Chondrocyte (in vitro differentiated cells): Measurements from ENCODE around the gene CTH. TPM values are rescaled to one million over a fixed set of nuclear protein-coding genes. Genes with fewer than 3 reads are reported as not detected.
"Not testable (repeated sequence)": the region's sequence is repeated elsewhere in the genome, so short reads cannot be mapped to it uniquely, and the experiment has no call there.

Source experiments
- DNase-seq: peaks from one replicate; pipeline ENCODE4 v3.0.0; 2021; ENCODE audit warnings: mixed read lengths, low spot score
- H3K27ac Mint-ChIP-seq: one replicate; pipeline ENCODE4 v1.8.0; 2021; ENCODE audit warnings: mild to moderate bottlenecking, moderate library complexity, mixed read lengths; ENCODE audit not compliant: unreplicated experiment
- H3K27me3 Mint-ChIP-seq: 2 replicates; pipeline ENCODE4 v1.8.0; 2021; ENCODE audit warnings: low read depth, mixed read lengths
- H3K36me3 Mint-ChIP-seq: 2 replicates; pipeline ENCODE4 v1.8.0; 2021; ENCODE audit warnings: low read depth, mixed read lengths
- H3K4me1 Mint-ChIP-seq: 2 replicates; pipeline ENCODE4 v1.8.0; 2021; ENCODE audit warnings: low read depth, mild to moderate bottlenecking, mixed read lengths
- H3K4me3 Mint-ChIP-seq: one replicate; pipeline ENCODE4 v1.8.0; 2021; ENCODE audit warnings: mild to moderate bottlenecking, moderate library complexity, mixed read lengths; ENCODE audit not compliant: unreplicated experiment
- H3K9me3 Mint-ChIP-seq: 2 replicates; pipeline ENCODE4 v1.8.0; 2021; ENCODE audit warnings: low read depth, mixed read lengths
- total RNA-seq: library from RNA; stranded (reverse); gene quantifications from 3 replicates; pipeline ENCODE4 v1.2.1, GENCODE V29; 2021
- TF ChIP-seq, protein P1 (sequence below): fragments of 200-600 bp; sonication (generic); IDR thresholded peaks from 2 replicates; pipeline ENCODE4 v1.5.0; 2021; ENCODE audit warnings: antibody characterized with exemption, mild to moderate bottlenecking, moderate library complexity

Gene CTH
- total RNA-seq, 1 donor from 2014 or later = 14.9 TPM

DNA sequence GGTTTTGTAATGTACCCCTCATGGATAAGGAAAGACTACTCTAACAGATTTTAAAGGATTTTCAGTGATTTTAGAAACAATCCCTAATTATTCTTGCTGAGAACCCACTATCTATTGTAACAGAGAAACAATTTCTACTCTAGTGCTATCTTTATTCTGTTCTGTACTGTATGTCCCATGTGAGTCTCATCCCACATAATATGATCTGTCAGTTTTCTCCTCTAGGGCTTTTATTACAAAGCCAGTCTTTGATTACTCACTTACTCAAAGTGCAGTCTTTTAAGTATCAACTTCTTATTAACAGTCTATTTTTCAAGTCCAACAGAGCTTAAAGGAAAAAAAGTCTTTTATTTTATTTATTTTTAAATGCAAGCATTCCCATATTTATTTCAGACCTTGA is 54.8 kb downstream of the CTH start:
- DNase-seq = no peak
- Mint-ChIP-seq H3K4me3 (no peak overlapping the region), H3K27me3 (peaks cover 4% of the 10 kb centered on the region), H3K36me3 (no peaks in the 10 kb centered on the region), H3K27ac (no peak overlapping the region), H3K9me3 (peaks cover 2% of the 10 kb centered on the region), H3K4me1 (no peaks in the 10 kb centered on the region)
- TF ChIP-seq, protein P1, sequence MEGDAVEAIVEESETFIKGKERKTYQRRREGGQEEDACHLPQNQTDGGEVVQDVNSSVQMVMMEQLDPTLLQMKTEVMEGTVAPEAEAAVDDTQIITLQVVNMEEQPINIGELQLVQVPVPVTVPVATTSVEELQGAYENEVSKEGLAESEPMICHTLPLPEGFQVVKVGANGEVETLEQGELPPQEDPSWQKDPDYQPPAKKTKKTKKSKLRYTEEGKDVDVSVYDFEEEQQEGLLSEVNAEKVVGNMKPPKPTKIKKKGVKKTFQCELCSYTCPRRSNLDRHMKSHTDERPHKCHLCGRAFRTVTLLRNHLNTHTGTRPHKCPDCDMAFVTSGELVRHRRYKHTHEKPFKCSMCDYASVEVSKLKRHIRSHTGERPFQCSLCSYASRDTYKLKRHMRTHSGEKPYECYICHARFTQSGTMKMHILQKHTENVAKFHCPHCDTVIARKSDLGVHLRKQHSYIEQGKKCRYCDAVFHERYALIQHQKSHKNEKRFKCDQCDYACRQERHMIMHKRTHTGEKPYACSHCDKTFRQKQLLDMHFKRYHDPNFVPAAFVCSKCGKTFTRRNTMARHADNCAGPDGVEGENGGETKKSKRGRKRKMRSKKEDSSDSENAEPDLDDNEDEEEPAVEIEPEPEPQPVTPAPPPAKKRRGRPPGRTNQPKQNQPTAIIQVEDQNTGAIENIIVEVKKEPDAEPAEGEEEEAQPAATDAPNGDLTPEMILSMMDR = no peak

DNA sequence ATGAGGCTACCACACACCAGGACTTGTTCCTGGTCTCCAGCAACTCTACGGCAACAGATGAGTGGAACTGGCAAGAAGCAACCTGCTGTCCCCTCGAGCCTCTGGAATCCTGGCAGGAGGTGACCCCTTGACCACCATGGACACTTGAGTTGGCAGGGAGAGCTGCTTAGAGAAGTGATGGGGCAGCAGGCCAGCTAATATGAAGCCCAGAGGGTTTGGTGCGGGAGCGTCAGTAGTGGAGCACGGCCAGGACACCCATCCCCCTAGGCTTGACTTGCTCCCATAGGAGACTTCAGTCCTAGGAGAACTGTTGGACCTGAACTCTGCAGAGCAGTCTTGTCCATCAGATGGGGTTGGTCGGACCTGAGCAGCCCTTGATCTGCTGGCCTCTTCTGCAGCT is 56.5 kb downstream of the CTH start:
- TF ChIP-seq, protein P1 = no peak
- Mint-ChIP-seq H3K27me3 (peaks cover 11% of the 10 kb centered on the region), H3K9me3 (peaks cover 2% of the 10 kb centered on the region), H3K4me3 (no peak overlapping the region), H3K4me1 (no peaks in the 10 kb centered on the region), H3K27ac (no peak overlapping the region), H3K36me3 (no peaks in the 10 kb centered on the region)
- no peak for DNase-seq

DNA sequence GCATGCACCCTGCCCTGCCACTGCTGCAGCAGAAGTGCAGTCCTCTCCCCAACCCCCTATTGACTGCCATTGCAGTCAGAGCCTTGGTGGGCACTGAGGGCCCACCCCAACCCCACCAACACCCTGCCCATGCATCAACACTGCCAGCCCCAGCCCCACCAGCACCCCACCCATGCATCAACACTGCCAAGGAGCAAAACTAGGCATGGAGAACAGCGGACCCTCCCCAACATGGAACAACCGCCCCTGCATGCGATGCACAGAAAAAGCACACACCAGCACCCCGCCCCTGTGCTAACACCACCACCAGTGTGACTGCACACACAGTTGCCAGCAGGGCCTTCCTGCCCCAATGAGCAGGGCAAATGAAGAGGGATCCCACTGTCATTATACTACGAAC is 57.1 kb downstream of the CTH start:
- Mint-ChIP-seq H3K4me1 (no peaks in the 10 kb centered on the region), H3K4me3 (no peak overlapping the region), H3K27ac (no peak overlapping the region), H3K9me3 (peaks cover 2% of the 10 kb centered on the region), H3K36me3 (no peaks in the 10 kb centered on the region), H3K27me3 (peaks cover 14% of the 10 kb centered on the region)
- no peak for DNase-seq
- TF ChIP-seq, protein P1 = no peak

DNA sequence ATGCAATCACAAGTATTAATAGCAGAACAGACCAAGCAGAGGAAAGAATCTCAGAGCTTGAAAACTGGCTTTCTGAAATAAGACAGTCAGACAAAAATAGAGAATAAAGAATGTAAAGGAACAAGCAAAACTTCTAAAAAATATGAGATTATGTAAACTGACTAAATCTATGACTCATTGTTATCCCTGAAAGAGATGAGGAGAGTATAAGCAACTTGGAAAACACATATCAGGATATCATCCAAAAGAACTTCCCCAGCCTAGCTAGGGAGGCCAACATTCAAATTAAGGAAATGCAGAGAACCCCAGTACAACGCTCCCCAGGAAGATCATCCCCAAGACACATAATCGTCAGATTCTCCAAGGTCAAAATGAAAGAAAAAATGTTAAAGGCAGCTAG is 58.1 kb downstream of the CTH start:
- H3K4me1 Mint-ChIP-seq, H3K36me3 Mint-ChIP-seq, H3K27ac Mint-ChIP-seq, DNase-seq, H3K4me3 Mint-ChIP-seq, H3K9me3 Mint-ChIP-seq: not testable (repeated sequence)
- peaks cover 14% of the 10 kb centered on the region for H3K27me3 Mint-ChIP-seq

DNA sequence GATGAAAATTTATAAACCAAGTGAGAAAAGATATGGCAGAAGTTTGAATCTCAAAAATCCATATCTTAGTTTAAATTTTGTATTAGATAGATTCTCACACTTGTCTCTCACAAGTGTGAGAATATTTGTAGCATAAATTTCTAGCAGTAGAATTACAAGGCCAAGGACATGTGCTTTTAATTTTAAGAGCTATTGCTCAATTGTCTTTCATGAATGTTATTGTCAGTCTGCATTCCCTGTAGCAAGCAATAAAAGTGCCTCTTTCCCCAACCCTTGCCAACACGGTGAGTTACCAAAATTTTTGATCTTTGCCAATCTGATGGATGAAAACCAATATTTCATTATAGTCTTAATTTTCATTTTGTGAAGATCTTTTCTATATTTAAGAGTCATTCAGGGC is 64.0 kb downstream of the CTH start:
- no peak overlapping the region for H3K4me3 Mint-ChIP-seq
- H3K9me3 Mint-ChIP-seq = no peaks in the 10 kb centered on the region
- H3K27ac Mint-ChIP-seq = no peak overlapping the region
- H3K27me3 Mint-ChIP-seq = peaks cover 13% of the 10 kb centered on the region
- no peak for DNase-seq
- TF ChIP-seq, protein P1 = no peak
- H3K36me3 Mint-ChIP-seq = no peaks in the 10 kb centered on the region
- no peaks in the 10 kb centered on the region for H3K4me1 Mint-ChIP-seq

DNA sequence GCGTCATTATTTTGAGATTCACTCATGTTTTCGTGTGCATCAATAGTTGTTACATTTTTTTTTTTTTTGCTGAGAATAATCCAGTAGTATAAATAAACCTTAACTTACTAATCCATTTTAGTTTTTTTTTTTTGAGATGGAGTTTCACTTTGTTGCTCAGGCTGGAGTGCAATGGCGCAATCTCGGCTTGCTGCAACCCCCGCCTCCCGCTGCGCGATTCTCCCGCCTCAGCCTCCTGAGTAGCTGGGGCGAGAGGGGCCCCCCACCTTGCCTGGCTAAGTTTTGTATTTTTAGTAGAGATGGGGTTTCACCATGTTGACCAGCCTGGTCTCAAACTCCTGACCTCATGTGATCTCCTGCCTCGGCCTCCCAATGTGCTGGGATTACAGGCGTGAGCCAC is 66.0 kb downstream of the CTH start:
- Mint-ChIP-seq H3K27me3 (peaks cover 7% of the 10 kb centered on the region), H3K4me3 (no peak overlapping the region), H3K36me3 (no peaks in the 10 kb centered on the region), H3K27ac (no peak overlapping the region), H3K9me3 (no peaks in the 10 kb centered on the region), H3K4me1 (no peaks in the 10 kb centered on the region)
- TF ChIP-seq, protein P1 = no peak
- no peak for DNase-seq

DNA sequence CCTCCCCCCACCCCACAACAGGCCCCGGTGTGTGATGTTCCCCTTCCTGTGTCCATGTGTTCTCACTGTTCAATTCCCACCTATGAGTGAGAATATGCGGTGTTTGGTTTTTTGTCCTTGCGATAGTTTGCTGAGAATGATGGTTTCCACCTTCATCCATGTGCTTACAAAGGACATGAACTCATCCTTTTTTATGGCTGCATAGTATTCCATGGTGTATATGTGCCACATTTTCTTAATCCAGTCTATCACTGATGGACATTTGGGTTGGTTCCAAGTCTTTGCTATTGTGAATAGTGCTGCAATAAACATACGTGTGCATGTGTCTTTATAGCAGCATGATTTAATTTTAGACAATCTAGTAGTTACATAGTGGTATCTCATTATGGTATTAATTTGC is 66.8 kb downstream of the CTH start:
- H3K27me3 Mint-ChIP-seq, DNase-seq, H3K4me3 Mint-ChIP-seq, H3K36me3 Mint-ChIP-seq, H3K27ac Mint-ChIP-seq, H3K4me1 Mint-ChIP-seq, H3K9me3 Mint-ChIP-seq: not testable (repeated sequence)
